Fibroblast of skin of right biceps (primary cell): ENCODE results near the gene ESCO1.
A peak's percentile ranks its signal among the peaks of the same experiment; 100 is the strongest.
"Not testable (repeated sequence)": the region's sequence is repeated elsewhere in the genome, so short reads cannot be mapped to it uniquely, and the experiment has no call there.

ENCODE experiments used
- DNase-seq: peaks from one replicate; pipeline ENCODE4 v3.0.0-alpha.2; 2013

ESCO1 gene

DNA sequence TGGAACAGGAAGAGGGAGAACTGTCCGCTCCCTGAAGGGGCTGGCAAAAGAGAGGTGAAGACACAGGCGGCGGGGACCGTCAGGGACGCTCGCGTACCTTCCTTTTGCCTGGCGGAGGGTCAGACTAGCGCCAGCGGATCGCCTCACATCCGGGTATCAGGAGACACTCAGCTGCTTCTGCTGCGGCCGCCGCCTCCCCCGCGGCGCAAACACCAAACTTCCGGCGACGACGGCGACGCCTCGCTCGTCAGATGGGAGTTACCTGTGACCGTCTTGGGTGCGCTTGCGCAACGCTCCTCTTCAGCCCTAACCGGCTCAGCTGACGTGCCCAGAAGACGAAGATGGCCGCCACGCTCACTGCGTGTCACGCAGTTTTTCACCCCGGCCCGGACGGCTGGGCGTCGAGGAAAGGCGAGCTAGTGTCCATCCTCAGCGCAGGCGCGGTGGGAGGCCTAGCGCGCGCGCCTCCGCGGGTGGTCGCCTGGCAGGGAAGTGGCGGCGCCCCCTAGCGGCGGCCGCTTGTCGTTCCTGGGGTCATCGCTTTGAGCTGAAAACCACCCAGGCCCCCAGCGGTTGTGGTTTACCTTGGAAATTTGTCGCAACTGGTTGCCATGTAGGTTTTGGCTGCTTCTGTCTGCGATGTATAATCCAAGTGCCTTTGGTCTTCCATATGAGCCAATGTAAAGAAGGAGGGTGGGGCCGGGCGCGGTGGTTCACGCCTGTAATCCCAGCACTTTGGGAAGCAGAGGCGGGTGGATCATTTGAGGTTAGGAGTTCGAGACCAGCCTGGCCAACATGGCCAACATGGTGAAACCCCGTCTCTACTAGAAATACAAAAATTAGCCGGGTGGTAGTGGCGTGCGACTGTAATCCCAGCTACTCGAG, at the start of gene ESCO1:
TSS of gene ESCO1 (minus strand) at position 179 of the 885 bp plus-strand sequence. CDS start 25,861 bp downstream, outside the sequence.
- DNase-seq = peak; percentile 99

DNA sequence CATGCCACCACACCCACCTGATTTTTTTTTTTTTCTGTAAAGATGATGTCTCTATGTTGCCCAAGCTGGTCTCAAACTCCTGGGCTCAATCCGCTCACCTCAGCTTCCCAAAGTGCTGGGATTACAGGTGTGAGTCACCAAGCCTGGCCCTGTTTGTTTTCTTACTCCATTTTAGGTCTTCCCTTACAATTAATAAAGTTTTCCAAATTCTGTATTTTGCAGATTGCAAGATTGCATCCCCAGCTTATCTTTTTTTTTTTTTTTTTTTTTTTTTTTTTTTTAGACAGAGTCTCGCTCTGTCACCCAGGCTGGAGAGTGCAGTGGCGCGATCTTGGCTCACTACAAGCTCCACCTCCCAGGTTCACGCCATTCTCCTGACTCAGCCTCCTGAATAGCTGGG, 39.9 kb upstream of the ESCO1 start:
- DNase-seq = not testable (repeated sequence)

GRCh38 chr18:21638822-21639221, 38.3 kb upstream of the ESCO1 start:
- DNase-seq = no peak

DNA sequence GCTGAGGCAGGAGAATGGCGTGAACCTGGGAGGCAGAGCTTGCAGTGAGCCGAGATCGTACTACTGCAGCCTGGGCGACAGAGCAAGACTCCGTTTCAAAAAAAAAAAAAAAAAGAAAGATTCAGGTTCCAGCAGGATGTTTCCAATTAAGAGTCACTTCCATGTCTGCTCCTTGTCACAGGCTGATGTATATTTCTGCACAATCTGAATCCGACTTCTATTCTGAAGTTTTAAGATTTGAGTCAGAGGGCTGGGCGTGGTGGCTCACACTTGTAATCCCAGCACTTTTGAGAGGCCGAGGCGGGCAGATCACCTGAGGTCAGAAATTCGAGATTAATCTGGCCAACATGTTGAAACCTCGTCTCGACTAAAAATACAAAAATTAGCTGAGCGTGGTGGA, 36.3 kb upstream of the ESCO1 start:
- DNase-seq = peak; percentile 20

DNA sequence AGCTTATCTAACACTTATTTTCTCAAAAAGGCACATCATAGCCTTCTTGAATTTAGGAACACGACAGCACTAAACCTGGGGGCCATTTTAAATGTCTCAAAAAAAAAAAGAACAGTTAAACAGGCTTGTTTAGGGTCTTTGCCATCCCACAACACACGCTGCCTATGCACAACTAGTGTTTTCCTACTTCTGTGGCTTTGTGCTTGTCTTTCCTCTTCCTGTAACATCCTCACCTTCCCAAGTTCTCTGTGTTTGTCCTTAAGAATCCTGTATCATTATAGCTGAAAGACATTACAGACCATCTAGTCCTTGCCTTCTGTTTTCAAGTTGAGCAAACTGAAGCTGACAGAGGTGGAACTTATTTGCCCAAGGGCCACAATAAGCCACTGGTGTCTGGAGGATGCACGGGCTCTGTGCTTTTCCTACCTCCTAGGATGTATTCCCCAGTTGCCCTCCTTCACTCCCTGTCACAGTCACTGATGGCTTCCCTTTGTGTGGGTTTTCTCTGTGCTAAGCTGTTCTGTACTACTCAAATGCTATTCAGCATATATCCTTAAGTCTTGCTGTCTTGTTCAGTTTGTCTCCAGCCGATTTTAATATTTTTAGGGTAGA, 34.2 kb upstream of the ESCO1 start:
- no peak for DNase-seq

GRCh38 chr18:21632393-21632792, 31.9 kb upstream of the ESCO1 start:
- DNase-seq = no peak

- no peak for DNase-seq
Measured at GRCh38 chr18:21629089-21629832, 28.8 kb upstream of the ESCO1 start.

- DNase-seq = not testable (repeated sequence)
Measured at GRCh38 chr18:21621640-21622039, 21.1 kb upstream of the ESCO1 start.

- peak; percentile 91 for DNase-seq
Measured at GRCh38 chr18:21612125-21613039, 11.9 kb upstream of the ESCO1 start, which contains the start of gene SNRPD1. Gene SNRPD1 (plus strand): TSS chr18:21612314. CDS start chr18:21612430, 116 bp downstream.

- DNase-seq = not testable (repeated sequence)
Measured at GRCh38 chr18:21611401-21612124, 11.1 kb upstream of the ESCO1 start.

GRCh38 chr18:21605213-21605612, 4.7 kb upstream of the ESCO1 start:
- DNase-seq = no peak

GRCh38 chr18:21604671-21605070, 4.2 kb upstream of the ESCO1 start:
- DNase-seq = no peak

DNA sequence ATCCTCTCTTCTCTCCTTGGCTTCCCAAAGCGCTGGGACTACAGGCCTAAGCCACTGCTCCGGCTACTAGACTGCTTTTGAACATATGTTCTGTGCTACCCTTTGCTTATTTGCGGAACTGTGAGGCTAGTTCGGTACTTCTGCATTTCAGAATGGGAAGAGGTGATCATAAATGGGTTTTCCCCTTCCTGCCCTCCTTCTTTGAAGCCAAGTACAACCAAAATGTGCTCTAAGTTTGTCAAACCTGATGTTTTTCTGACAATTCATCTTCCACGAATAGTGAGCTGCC, 1.7 kb upstream of the ESCO1 start:
- DNase-seq = no peak

DNA sequence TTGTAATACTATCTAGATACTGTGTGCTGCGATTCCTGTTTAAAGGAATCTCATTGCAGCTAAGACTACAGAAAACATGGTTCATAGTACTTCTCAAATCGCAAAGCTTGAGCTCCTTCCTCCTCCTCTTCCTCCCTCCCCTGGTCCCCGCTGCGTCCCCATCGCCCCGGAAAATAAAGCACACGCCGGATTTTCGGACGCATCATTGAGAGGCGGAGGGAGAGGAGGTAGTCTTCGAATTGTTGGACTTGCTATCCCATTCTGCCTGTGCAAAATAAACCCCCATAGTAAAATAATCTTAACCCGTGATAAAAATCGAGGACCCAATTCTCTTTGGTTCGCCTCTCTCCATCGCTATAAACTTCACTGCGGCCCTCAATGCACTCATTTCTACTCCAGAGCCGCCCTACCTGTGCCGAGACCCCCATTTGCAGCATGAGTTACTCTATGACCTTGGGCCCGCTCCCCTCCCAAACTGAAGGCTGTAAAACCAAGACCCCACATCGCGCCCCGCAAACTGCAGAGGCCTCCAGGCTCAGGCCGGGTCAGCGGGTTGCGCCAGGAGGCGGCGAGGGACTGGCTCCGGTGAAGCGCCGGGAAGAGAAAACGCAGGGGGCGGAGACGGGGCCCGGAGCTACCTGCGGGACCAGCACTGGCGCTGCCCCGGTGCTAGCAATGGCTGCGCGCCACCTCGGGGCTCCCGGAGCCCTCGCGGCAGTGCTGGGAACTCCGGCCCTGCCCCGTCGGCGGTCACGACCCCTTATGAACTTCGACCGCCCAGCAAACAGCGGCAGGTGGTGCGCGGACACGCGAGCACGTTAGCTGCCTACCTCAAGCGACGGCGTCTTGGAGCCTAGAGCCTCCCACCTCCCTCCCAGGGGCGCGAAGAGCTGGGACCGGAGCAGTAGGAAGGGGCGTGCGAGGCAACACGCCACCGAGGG, 649 bp downstream of the ESCO1 start:
- DNase-seq = peak; percentile 5

DNA sequence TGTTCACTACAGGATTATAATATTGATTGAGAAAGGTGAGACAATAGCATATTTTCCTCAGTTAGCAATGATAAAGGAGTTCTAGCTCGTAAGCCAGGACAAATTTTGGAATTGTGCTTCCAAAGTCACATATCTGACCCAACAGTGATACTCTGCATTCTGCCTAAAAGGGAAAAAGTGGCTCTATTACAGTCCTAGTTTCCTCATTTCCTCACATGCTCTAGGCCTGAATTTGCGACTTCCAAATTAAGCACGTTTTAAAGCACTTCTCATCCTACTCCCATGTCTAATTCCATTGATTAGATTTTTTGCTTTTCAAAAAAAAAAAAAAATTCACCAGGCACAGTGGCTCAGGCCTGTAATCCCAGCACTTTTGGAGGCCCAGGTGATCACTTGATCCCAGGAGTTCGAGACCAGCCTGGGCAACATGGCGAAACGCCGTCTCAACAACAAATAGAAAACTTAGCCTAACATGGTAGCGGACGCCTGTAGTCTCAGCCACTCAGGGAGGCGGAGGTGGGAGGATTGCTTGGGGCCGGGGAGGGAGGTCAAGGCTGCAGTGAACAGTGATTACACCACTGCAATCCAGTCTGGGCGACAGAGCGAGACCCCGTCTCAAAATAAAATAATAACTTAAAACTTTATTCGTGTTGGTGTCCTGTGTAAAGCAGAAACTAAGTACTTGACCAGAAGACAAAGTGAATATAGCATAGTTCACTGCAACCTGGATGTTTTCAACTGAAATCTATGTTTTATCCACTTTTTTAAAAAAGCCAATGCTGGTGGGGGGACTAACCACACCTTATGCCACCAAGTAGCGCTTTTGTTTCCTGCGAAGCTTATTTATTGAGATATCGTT, 1.5 kb downstream of the ESCO1 start:
- DNase-seq = no peak

- no peak for DNase-seq
Measured at GRCh38 chr18:21597620-21598019, 2.9 kb downstream of the ESCO1 start.

GRCh38 chr18:21593540-21594257, 6.8 kb downstream of the ESCO1 start:
- no peak for DNase-seq

DNA sequence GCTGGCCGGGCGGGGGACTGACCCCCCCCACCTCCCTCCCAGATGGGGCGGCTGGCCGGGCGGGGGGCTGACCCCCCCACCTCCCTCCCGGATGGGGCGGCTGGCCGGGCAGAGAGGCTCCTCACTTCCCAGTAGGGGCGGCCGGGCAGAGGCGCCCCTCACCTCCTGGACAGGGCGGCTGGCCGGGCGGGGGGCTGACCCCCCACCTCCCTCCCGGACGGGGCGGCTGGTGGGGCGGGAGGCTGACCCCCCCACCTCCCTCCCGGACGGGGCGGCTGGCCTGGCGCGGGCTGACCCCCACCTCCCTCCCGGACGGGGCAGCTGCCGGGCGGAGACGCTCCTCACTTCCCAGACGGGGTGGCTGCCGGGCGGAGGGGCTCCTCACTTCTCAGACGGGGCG, 8.1 kb downstream of the ESCO1 start:
- DNase-seq = not testable (repeated sequence)

GRCh38 chr18:21584391-21584790, 16.1 kb downstream of the ESCO1 start:
- no peak for DNase-seq
